Sigmoid colon (tissue), 7 donors: ENCODE data around the gene CORO1C. TPM values are rescaled to one million over a fixed set of nuclear protein-coding genes. Genes with fewer than 3 reads are reported as not detected.

ENCODE experiments used
- DNase-seq: peaks from one replicate; pipeline ENCODE4 v3.0.0-alpha.2; 2019
- H3K27ac ChIP-seq, 4 donors: fragments of 200-600 bp; sonication (generic); one replicate each; pipeline ENCODE4 v1.5.1; 2016 to 2019; ENCODE audit warnings: mild to moderate bottlenecking in 1 of 4
- H3K27me3 ChIP-seq, 3 donors: fragments of 200-600 bp; sonication (generic); one replicate each; pipeline ENCODE4 v1.5.1; 2019; ENCODE audit warnings: mild to moderate bottlenecking in 1 of 3
- H3K36me3 ChIP-seq, 4 donors: fragments of 200-600 bp; sonication (generic); one replicate each; pipeline ENCODE4 v1.5.1; 2016 to 2019
- H3K4me1 ChIP-seq, 4 donors: fragments of 200-600 bp; sonication (generic); one replicate each; pipeline ENCODE4 v1.5.1; 2017 to 2019
- H3K4me3 ChIP-seq, 4 donors: fragments of 200-600 bp; sonication (generic); one replicate each; pipeline ENCODE4 v1.5.1; 2017 to 2019; ENCODE audit warnings: mild to moderate bottlenecking in 2 of 4, moderate library complexity in 1 of 4
- H3K9me3 ChIP-seq, 4 donors: fragments of 200-600 bp in 3 of 4; sonication (generic) in 3 of 4; one replicate each; pipeline versions ENCODE4 v1.5.1 to v1.6.1; 2013 to 2019
- CTCF ChIP-seq, 4 experiments: fragments of 450-650 bp in 3 of 4; fragments of 200-600 bp in 1 of 4; IDR thresholded peaks; one replicate each; pipeline ENCODE4 v1.5.1; 2016 to 2019; ENCODE audit warnings: antibody characterized with exemption in 4 of 4, mild to moderate bottlenecking in 3 of 4, moderate library complexity in 2 of 4
- EP300 ChIP-seq, 4 donors: sonication (generic); formaldehyde crosslinking; IDR thresholded peaks; one replicate each; pipeline ENCODE4 v1.6.1; 2017; ENCODE audit warnings: antibody characterized with exemption in 4 of 4
- POLR2A ChIP-seq, 2 donors: fragments of 450-650 bp; IDR thresholded peaks; one replicate each; pipeline ENCODE4 v1.6.1; 2016; ENCODE audit warnings: antibody characterized with exemption in 2 of 2, mild to moderate bottlenecking in 2 of 2, moderate library complexity in 2 of 2
- POLR2AphosphoS5 ChIP-seq, 4 donors: sonication (generic); formaldehyde crosslinking; IDR thresholded peaks; one replicate each; pipeline ENCODE4 v1.6.1; 2017; ENCODE audit warnings: antibody characterized with exemption in 4 of 4
- WGBS, 2 donors: extraction: QIAGEN DNeasy Blood & Tissue Kit; methylation state at CpG; one replicate each; pipeline ENCODE4 v1.1.7; 2013; 5-methylcytosine and 5-hydroxymethylcytosine counted together
- intact Hi-C: fragments of 100-400 bp; cut with DNase I; formaldehyde crosslinking; loops from one replicate; pipeline ENCODE4 v1.15.1; 2023
- polyA plus RNA-seq, 3 donors: library from polyadenylated mRNA; stranded (reverse); fragments of 200-250 nt; gene quantifications; one replicate each; pipeline ENCODE4 v1.2.3, GENCODE V29; 2013
- total RNA-seq, 4 donors: library from RNA; depleted of rRNA; stranded (reverse); fragments of >200 nt; gene quantifications; one replicate each; pipeline ENCODE4 v1.1.0, GENCODE V29; 2016
- donor health status: healthy with polysubstance abuse.
- donor health status: Bipolar disorder and iron deficiency.
- donor health status: healthy.

The CORO1C gene
- total and polyA plus RNA-seq, 7 donors: 38.4 to 569 (median 247) TPM

- H3K9me3 ChIP-seq: no peaks in the 10 kb centered on the region
- peaks cover 3 to 16% (median 4%) of the 10 kb centered on the region in 4 donors for H3K36me3 ChIP-seq
- peak; percentile 82 for DNase-seq
- H3K27ac ChIP-seq: peak overlapping the region in 3 of 4 donors; percentile 52 to 64 (median 63)
- H3K4me1 ChIP-seq: peaks cover 0 to 73% (median 51%) of the 10 kb centered on the region in 4 donors
- WGBS, 2 donors: 79 to 81% methylated on average over 10 of the region's 10 CpGs
- H3K4me3 ChIP-seq: no peak overlapping the region
- H3K27me3 ChIP-seq: no peaks in the 10 kb centered on the region
- intact Hi-C loops: no loop called here
- TF ChIP-seq EP300 (IDR thresholded peaks at IDR 0.05) (no peak), POLR2A (IDR thresholded peaks at IDR 0.05) (no peak), CTCF (IDR thresholded peaks at IDR 0.05) (no peak), POLR2AphosphoS5 (IDR thresholded peaks at IDR 0.05) (no peak)
Measured at GRCh38 chr12:108640802-108641445, 90.4 kb downstream of the CORO1C start.

DNA sequence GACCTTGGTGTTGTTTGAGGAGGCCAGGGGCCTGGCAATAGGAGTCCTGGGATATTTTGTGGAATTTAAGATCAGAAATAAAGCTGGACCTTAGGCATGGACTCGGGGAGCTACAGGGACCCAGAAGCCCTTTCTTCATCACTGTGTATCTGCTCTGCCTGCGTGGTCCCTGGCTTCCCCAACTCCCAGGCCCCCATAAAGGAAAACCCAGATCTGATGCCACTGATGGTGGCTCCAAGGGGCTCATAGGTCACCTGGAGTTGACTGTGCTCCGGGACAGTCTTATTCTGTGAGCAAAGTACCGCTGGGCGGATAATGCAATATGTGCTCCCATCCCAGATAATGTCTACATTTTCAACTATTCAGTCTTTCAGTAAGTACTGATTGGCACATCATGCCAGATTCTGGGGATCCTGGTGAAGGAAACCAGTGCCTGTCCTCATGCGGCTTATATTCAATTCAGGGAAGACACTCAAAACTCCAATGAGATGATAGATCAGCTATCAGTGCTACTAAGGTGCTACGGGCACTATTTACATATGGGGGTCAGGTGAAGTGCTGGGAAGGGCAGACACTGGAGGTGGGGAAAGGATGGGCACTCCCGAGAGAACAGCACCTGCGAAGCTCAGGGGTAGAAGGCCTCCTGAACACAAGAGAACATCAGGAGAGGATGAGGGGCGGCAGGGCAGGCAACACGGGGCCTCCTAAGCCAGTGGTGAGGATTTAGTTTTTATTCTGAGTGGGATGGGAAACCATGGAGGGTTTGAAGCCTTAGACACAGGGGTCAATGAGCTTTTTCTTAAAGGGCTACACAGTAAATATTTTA lies 92.1 kb downstream of the CORO1C start:
- no peak for DNase-seq
- Histone ChIP-seq H3K4me1 (peaks cover 0 to 72% (median 51%) of the 10 kb centered on the region in 4 donors), H3K9me3 (no peaks in the 10 kb centered on the region), H3K36me3 (no peaks in the 10 kb centered on the region), H3K27ac (peak overlapping the region; percentile 43 to 74 (median 50)), H3K27me3 (no peaks in the 10 kb centered on the region), H3K4me3 (no peak overlapping the region)
- TF ChIP-seq POLR2A (IDR thresholded peaks at IDR 0.05) (no peak), EP300 (IDR thresholded peaks at IDR 0.05) (no peak), CTCF (IDR thresholded peaks at IDR 0.05) (no peak), POLR2AphosphoS5 (IDR thresholded peaks at IDR 0.05) (no peak)
- intact Hi-C loops: loop anchor here (10.0 kb wide), 1 partner anchor 456 kb away; the partner anchor contains the start of genes ALKBH2 and UNG
- 85 to 91% methylated on average over 11 of the region's 11 CpGs for WGBS, 2 donors

DNA sequence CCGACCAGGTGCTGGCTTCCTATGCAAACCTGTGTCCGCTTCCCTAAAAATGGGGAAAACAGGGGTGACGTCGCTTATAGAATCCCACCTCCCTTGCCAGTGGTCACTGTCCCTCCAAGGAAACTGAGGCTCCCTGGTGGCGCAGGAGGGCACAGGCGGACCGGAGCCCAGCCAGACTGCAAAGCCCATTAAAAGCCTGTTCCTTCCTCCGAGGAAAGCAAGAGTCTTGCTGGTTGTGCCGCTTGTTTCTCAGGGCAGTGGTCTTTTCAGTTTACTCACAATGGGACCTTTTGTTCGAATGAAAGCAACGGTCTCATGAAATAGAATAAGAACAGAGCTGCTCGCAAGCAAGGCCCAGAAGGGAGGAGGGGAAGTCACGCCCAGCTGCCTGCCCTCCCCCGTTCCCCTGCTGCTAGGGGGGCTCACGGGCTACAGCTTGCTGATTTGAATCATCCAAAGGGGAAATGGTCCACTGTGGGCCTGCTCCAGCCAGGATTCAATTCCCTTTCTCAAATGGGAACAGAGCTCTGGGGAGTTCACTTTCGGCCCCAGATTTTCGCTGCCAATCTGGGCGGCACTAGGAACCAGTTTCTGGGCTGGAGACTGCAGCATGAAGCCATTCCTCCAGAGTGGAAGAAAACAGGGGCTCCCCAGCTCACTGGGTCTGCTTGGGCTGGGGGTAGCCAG lies 93.0 kb downstream of the CORO1C start:
- Histone ChIP-seq H3K27me3 (no peaks in the 10 kb centered on the region), H3K36me3 (no peaks in the 10 kb centered on the region), H3K4me1 (peaks cover 0 to 69% (median 44%) of the 10 kb centered on the region in 4 donors), H3K4me3 (peak overlapping the region in 3 of 4 donors; percentile 8 to 18 (median 13)), H3K9me3 (no peaks in the 10 kb centered on the region), H3K27ac (peak overlapping the region; percentile 43 to 74 (median 50))
- intact Hi-C loops: loop anchor here (10.0 kb wide), 1 partner anchor 457 kb away; the partner anchor contains the start of genes ALKBH2 and UNG
- 50 to 58% methylated on average over 18 of the region's 18 CpGs for WGBS, 2 donors
- peak in 3 of 4 donors; percentile 47 to 63 (median 55) for TF ChIP-seq POLR2AphosphoS5 (IDR thresholded peaks at IDR 0.05)
- no peak for TF ChIP-seq POLR2A (IDR thresholded peaks at IDR 0.05)
- peak; percentile 85 for DNase-seq

DNA sequence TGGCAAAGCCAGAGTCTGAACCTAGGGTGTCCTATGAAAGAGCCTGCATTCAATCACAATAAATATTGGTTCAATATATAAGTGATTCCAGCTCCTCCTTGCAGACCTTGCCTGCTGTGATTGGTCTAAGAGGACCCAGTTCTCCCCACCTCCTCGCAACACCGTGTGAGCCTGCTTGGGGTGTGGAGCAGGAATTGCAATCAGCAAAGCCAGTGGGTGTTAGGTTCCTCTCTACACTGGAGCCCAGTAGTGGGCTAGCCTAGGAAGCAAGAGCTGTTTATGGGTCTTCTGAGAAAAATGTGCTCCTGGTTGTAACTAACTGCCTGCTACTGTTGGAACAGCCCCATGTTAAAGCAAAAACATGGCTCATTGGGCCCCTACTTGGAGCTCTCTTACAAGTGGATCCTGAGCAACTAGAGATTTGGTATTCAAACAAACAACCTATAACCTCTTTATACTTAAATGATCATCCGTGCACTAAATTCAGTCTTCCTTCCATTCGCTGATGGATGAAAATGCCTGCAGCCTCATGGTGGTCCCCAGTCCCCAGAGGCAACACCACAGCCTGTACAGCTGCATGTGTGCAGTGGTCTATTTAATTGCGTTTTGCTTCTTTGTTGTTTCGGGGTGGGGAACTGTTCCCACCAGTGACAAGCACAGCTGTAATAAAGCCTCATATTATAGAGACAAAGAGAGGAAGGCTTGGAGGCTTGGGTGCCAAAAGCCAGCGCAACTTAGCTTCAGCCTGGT lies 93.9 kb downstream of the CORO1C start:
- intact Hi-C loops: loop anchor here (10.0 kb wide), 1 partner anchor 457 kb away; the partner anchor contains the start of genes ALKBH2 and UNG
- Histone ChIP-seq H3K36me3 (no peaks in the 10 kb centered on the region), H3K27ac (peak overlapping the region in 3 of 4 donors; percentile 46 to 74 (median 55)), H3K9me3 (no peaks in the 10 kb centered on the region), H3K4me1 (peaks cover 0 to 67% (median 43%) of the 10 kb centered on the region in 4 donors), H3K27me3 (no peaks in the 10 kb centered on the region), H3K4me3 (no peak overlapping the region)
- no peak for TF ChIP-seq POLR2A (IDR thresholded peaks at IDR 0.05)
- TF ChIP-seq POLR2AphosphoS5 (IDR thresholded peaks at IDR 0.05): no peak
- TF ChIP-seq CTCF (IDR thresholded peaks at IDR 0.05): no peak
- TF ChIP-seq EP300 (IDR thresholded peaks at IDR 0.05): no peak
- WGBS, 2 donors: 65 to 84% methylated on average over 7 of the region's 7 CpGs
- DNase-seq: peak; percentile 36
